GM18909 (cell line): ENCODE data around the gene BTBD3.

Source experiments
- ATAC-seq: cut with Tn5 transposase; IDR thresholded peaks from one replicate; pipeline ENCODE4 v1.9.1; 2021; ENCODE audit warnings: mild to moderate bottlenecking; ENCODE audit not compliant: unreplicated experiment, poor library complexity

Gene BTBD3

GRCh38 chr20:11912659-11913415, 4.9 kb upstream of the BTBD3 start:
- no peak for ATAC-seq

- ATAC-seq = no peak
Observed at GRCh38 chr20:11918391-11918845, 725 bp downstream of the BTBD3 start.

GRCh38 chr20:11918981-11919380, 1.3 kb downstream of the BTBD3 start:
- no peak for ATAC-seq

DNA sequence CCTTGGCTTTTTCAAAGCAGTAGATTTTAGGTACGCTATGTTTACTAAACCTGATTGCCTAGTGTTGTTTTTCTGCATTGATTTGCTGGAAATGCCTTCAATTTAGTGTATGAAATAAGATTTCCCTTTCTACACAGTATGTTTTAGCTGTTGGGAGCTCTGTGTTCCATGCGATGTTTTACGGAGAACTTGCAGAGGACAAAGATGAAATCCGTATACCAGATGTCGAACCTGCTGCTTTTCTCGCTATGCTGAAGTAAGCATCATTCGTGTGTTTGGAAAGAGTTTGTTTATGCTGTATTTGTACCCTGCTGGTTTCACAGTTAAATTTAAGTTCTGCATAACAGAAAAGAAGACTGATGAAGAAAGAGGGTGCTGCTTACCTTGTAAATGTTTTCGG, 1.9 kb downstream of the BTBD3 start:
- ATAC-seq = no peak

GRCh38 chr20:11920083-11920482, 2.4 kb downstream of the BTBD3 start:
- no peak for ATAC-seq

- no peak for ATAC-seq
Observed at GRCh38 chr20:11921321-11921720, 3.6 kb downstream of the BTBD3 start.

- ATAC-seq = no peak
Observed at GRCh38 chr20:11922561-11922960, 4.9 kb downstream of the BTBD3 start.

DNA sequence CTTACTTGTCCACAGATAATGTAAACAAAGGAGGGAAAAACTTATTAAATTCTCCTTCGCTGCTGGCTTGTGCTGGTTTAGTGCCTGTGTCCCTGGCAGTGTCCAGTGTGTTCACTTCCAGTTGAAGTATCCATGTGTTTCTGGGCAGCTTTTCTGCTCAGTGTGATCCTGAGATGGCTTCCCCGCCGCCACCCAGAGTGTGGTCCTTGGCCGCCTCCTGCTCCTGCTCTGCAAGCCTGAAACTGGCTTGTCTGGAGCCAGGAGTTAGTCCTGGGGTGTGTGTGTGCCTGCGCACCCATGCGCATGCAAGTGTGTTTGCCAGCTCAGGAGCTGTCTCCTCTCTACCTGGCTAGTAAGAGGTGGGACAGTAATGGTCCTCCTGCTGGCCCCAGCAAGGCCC, 7.2 kb downstream of the BTBD3 start:
- ATAC-seq = no peak

DNA sequence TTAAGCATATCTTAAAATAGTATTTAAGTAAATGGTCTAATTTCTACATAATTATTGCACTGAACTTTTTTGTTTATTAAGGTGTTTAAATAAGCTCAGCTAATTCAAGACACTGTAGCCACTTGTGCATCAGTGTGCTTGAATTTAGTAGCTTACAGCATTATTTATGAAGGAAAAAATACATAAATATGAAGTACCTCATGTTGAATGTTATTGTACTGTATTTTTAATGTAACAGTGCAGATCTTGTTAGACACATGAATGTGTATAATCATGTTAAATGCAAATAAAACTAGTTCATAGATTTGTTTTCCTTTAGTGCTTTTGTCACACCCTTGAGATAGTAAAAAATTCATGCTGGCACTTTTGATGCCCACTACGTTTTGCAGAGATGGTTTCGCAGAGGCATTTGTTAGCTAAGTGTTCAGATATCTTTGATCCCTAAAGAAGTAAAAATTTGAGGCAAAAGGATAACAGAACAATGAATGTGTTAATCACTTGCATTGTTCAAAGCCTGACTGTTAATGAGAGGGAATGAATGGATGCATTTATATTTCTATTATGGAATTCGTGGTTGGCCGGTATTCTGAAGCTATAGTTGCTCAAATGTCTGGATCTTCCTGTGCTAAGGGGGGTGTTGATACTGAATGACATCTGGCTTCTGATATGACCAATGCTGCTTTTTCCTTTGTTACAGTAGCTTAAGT, 8.8 kb downstream of the BTBD3 start:
- no peak for ATAC-seq

DNA sequence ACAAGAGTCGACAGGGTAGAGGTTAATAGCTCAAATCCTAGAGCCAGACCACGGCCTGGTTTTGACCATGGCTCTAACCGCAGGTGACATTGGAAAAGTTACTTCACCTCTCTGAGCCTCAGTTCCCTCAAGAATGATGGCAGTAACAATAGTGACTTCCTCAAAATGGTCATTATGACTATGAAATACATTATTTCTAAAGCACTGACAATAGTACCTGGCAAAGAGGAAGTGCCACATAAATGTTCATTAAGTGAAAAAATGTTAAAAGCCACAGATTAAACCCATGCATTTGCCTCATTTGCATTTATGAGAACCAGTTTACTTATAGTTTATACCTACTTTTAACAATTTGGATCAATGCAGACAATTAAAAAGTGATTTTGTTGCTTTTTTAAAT, 12.3 kb downstream of the BTBD3 start:
- ATAC-seq = no peak

- ATAC-seq = no peak
Observed at GRCh38 chr20:11935212-11936154, 17.8 kb downstream of the BTBD3 start.

DNA sequence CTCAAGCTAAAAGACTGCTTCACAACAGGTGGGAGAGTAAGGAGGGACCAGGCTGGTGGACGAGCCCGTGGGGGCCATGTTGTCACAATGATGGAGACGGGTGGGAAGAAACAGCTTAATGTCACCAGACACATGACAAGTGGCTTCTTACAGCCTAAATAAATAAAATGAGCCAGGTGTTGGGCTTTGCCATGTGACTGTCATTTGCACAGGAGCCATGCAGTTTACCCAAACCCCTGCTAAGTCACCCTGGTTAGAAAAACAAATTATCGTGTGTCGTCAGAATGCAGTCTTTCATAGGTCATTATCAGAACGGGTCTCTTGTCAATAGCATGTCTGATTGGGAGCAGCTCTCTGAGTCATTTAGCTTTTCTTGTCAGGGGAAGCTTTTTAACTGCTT, 18.5 kb downstream of the BTBD3 start:
- no peak for ATAC-seq

GRCh38 chr20:11937230-11937629, 19.5 kb downstream of the BTBD3 start:
- ATAC-seq = no peak

DNA sequence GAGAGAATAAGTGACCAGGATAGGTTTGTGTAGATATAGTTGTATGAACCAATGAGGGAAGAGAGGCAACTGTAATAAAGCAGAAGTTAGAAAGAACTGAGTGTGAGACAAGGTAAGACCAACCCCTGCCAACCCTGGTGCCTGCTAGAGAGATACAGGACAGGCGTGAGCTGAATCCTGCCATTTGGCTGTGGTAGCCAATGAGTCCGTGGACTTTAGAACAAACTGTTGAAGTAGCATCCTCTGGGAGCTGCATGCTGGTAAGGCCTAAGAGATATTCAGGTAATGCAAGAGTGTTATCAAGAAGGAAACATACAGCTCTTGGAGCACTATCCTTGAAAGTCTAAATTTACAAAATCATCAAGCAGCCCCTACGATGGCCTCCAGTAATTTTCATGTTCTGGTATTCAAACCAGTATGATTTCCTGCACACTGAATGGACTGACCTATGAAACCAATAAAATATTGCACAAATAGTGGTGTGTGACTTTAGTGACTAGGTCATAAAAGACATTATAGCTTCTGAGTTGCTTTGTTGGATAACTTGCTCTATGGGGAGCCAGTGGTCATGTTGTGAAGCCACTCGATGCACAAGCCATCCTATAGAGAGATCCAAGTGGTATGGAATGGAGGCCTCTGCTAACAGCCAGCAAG, 24.0 kb downstream of the BTBD3 start:
- no peak for ATAC-seq

- ATAC-seq = no peak
Observed at GRCh38 chr20:11943778-11944177, 26.1 kb downstream of the BTBD3 start.

DNA sequence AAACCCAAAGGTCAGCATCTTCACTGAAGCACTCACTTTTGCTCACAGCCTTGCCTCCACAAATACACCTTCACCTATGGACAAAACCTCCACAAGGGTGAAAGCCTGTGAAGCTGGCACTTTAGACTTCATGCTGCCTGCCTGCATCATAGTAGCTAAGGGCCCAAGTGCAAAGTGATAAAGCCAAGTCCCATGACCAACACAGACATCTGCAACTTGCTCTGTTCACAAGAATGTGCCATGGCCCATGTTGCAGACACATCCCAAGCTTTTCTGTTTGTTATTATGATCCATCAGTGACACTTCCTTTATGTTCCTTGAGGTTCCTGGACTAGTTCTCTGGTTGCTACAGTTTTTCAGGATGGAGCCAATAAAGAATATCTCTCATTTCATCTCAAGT, 31.1 kb downstream of the BTBD3 start:
- no peak for ATAC-seq

DNA sequence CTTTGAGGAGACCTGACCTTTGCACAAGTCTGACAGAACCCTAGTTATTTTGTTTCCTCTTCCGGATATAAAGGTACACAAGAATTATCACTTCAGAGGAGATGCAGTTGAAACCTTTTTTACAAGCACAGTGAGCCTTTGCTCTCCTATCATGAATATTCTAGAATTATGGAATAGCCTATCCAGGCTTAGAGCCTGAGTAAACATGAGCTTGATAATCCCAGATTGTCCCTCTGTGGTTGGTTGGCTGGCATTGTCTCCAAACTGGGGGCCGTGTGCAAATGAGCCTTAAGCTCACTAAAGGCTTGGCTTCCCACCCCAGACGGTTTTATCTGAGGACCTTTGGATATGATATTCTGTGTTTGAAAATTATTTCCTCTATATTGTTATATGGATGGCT, 32.0 kb downstream of the BTBD3 start:
- ATAC-seq = no peak

DNA sequence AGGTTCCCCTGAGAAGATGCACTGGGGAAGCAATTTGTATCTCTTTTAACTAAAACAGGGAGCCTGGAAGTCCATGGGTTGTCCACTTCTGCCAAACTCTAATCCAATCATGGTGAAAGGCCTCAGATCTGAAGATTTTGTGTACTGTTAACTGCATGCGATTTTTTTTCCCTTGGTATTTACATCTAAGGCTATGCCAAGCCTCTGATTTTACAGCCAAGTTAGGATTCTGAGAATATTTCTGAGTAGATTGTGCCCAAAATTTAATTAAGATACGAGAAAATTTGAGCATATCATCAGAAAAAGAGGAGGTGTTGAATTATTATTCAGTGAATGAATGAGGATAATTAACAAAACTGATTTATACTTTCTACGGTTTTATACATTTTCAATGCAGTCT, 34.0 kb downstream of the BTBD3 start:
- no peak for ATAC-seq

DNA sequence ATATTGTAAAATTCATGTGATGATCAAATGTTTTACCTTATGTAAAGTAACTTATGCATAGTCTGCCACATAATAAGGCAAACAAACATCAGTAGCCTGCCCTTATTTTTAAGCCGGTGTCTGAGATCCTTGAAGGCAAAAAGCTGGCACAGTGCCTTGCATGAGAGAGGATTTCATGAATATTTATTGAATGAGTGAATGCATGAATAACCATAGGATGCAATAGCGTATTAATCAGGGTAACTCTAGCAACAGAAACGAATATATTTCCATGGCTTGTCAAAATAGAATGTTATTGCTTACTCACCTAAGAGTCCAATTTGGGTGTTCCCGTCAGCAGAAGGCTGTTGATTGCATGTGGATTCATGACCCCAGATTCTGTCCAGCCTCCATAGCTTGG, 34.9 kb downstream of the BTBD3 start:
- ATAC-seq = no peak

DNA sequence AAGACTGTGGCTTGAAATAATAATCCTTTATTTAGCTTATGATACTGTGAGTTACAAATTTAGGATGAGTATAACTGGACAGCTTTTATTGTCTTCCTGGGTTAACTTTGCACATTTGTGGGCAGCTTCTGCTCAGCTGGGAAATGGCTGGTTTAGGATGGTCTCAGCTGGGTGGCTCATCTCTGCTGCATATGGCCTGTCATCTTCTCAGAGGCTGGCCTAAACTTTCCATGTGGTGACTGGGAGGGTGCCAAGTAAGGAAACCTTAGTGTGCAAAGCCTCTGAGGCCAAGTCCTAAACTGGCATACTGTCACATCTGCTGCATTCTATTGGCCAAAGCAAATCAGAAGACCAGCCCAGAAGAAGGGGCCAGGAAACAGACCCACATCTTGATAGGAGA, 40.2 kb downstream of the BTBD3 start:
- no peak for ATAC-seq
